GM21619 (cell line): Measurements from ENCODE around the gene CNTNAP2.

Experiments
- ATAC-seq: cut with Tn5 transposase; IDR thresholded peaks from one replicate; pipeline ENCODE4 v1.9.1; 2021; ENCODE audit not compliant: unreplicated experiment

CNTNAP2 gene

DNA sequence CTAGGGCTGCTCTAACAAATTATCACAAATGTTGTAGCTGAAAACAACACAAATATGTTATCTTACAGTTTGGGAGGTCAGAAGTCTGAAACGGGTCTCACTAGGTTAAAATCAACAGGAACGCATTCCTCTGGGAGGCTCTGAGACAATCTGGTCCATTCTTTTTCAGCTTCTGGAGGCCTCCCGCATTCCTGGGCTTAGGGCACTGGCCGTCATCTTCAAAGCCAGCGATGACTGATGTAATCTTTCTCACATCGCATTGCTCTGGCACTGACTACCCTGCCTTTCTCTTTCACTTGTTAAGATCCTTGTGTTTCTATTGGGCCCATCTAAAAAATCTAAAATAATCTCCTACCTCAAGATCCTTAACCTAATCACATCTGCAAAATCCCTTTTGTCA, 1402.5 kb downstream of the CNTNAP2 start:
- no peak for ATAC-seq

- ATAC-seq: no peak
Measured at GRCh38 chr7:147523056-147523455, 1406.5 kb downstream of the CNTNAP2 start.

GRCh38 chr7:147524726-147525250, 1408.2 kb downstream of the CNTNAP2 start:
- ATAC-seq: no peak

GRCh38 chr7:147525325-147525724, 1408.7 kb downstream of the CNTNAP2 start:
- ATAC-seq: no peak

GRCh38 chr7:147535701-147536111, 1419.1 kb downstream of the CNTNAP2 start:
- ATAC-seq: no peak

GRCh38 chr7:147539685-147540084, 1423.1 kb downstream of the CNTNAP2 start:
- ATAC-seq: no peak

DNA sequence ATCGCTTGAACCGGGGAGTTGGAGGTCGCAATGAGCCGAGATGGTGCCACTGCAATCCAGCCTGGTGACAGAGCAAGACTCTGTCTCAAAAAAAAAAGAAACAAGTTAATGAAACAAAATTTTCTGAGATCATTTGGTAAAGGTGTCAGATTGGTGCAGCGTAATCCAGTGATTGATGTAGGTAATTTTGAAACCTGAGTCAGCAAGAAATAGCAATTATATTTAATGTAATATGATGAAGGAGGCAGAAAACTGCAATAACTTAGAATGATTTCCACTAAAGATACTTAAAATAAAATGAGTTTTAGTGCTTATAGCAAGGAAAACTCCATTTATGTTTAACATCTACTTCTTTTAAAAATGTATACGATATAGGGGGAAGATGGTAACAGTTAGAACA, 1424.1 kb downstream of the CNTNAP2 start:
- no peak for ATAC-seq

DNA sequence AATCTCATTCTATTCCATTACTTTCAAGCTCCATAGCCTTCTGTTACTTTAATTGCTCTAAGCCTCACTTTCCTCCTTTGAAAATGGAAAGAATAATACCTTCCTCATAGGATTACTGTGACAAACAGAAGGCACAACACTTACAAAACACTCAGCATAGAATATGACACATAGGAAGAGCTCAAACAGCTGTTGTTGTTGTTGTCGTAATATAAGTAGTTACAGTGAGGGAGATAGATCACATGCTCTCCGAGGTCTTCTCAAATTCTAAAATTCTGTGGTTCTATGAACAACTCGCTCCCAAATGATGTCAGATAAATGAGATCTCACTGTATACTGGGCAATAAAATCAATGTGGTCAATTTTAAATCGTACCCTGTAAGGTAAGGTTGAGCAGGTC, 1424.7 kb downstream of the CNTNAP2 start:
- no peak for ATAC-seq

DNA sequence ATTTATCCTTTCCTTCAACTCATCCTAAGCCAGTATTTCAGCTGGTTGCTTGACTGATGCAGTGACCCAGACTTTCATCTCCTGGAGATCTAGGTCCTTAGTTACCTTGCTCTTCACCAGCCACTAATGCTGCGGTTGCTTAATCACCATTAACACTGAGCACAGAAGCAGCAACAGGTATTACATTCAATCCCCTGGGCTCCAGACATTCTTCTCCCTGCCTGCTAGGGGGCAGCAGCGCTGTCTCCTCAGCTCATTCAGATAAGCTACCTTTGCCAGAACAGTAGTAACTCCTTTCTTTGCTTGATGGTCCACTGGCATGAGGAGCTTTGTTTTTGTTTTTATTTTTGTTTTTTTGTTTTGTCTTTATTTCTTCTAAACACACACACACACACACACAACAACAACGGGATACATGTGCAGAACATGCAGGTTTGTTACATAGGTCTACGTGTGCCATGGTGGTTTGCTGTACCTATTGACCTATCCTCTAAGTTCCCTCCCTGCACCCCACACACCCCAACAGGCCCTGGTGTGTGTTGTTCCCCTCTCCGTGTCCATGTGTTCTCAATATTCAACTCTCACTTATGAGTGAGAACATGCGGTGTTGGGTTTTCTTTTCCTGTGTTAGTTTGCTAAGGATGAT, 1430.8 kb downstream of the CNTNAP2 start:
- ATAC-seq: no peak

DNA sequence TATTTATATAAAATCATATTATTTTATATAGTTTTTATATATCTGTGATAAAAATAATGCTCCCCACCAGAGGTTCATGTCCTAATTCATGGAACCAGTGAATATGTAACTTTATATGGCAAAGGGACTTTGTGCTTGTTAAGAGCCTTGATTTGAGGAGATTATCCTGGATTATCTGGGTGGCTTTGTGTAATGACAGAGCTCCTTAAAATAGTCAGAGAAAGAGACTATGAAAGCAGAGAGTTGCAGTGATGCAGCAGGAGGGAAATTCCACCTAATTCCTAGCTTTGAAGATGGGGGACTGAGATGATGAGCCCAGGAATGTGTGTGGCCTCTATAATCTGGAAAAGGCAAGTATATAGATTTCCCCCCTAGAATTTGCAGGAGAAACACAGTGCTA, 1439.7 kb downstream of the CNTNAP2 start:
- no peak for ATAC-seq

- ATAC-seq: no peak
Measured at GRCh38 chr7:147563669-147564068, 1447.1 kb downstream of the CNTNAP2 start.

GRCh38 chr7:147564786-147565476, 1448.3 kb downstream of the CNTNAP2 start:
- no peak for ATAC-seq

DNA sequence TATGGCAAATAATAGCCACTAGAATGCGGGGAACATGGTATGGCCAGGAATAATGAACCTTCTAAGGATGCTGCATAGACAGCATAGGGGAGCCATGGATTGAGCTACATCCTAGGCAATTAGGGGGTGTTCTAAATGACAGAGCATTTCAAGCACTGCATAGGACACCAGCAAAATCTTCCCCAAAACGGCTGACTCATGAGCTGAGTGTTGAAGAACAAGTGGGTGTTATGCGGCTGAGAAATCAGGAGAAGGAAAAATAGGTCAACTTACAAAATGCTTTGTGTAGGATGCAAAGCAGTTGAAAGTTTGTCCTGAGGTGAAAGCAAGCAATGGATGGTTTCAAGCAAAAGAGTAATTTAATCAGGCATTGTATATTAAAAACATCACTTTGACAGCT, 1450.4 kb downstream of the CNTNAP2 start:
- ATAC-seq: no peak

- ATAC-seq: no peak
Measured at GRCh38 chr7:147569116-147569913, 1452.7 kb downstream of the CNTNAP2 start.

- no peak for ATAC-seq
Measured at GRCh38 chr7:147570390-147570789, 1453.8 kb downstream of the CNTNAP2 start.

- no peak for ATAC-seq
Measured at GRCh38 chr7:147571436-147572185, 1455.0 kb downstream of the CNTNAP2 start.

- ATAC-seq: no peak
Measured at GRCh38 chr7:147578196-147578595, 1461.6 kb downstream of the CNTNAP2 start.

GRCh38 chr7:147579148-147579547, 1462.5 kb downstream of the CNTNAP2 start:
- no peak for ATAC-seq

DNA sequence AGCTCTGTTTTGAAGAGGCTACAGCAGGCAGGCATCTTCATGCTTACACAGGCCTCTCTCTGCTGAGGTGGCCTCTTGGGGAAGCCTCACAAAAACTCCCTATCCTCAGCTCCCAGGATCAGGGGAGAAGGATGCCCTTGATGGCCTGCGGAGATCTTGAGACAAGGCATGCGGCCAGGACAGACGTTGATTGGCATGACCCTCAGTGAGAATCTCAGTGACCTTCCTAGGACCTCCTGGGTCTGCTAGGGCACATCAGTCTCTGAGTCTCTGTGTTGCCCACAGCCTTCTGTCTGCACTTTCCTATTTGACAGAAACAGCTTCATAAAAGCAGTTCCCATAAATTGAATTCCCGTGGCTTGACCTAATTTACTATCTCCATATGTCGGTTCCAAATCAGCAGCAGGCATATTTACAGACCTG, 1468.2 kb downstream of the CNTNAP2 start:
- ATAC-seq: no peak

- ATAC-seq: no peak
Measured at GRCh38 chr7:147586110-147586509, 1469.5 kb downstream of the CNTNAP2 start.

DNA sequence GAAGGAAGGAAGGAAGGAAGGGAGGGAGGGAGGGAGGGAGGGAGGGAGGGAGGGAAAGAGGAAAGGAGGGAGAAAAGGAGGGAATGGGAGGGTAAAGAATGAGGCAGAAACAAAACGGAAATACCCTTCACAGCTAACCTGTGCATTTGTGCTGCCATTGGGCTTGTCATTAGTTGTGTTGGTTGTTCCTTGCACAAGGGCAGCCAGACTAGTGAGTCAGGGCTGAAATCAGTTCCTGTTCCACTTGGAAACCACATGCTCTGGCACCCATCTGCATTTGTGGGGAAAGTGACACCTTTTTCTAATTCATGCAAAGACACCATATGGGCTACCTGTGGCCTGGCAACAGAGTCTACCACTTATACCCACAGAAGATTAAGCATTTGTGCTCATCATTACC, 1469.9 kb downstream of the CNTNAP2 start:
- ATAC-seq: no peak
